NCI-H526 treated with DMSO at 0.1 percent for 48 hours (cell line): Measurements from ENCODE around the gene RECK.
"Not testable (repeated sequence)": the region's sequence is repeated elsewhere in the genome, so short reads cannot be mapped to it uniquely, and the experiment has no call there.

Source experiments
- DNase-seq: peaks from one replicate; lab custom pipeline; 2025; lab: John Stamatoyannopoulos, UW

Gene RECK

GRCh38 chr9:36158917-36159316, 122.2 kb downstream of the RECK start:
- no peak for DNase-seq

- DNase-seq, result not testable (repeated sequence)
Observed at GRCh38 chr9:36159509-36159908, 122.8 kb downstream of the RECK start.

- DNase-seq, result not testable (repeated sequence)
Observed at GRCh38 chr9:36160126-36160525, 123.4 kb downstream of the RECK start.

GRCh38 chr9:36161187-36161586, 124.5 kb downstream of the RECK start:
- DNase-seq, result no peak

- DNase-seq, result no peak
Observed at GRCh38 chr9:36162211-36162738, 125.6 kb downstream of the RECK start.

- DNase-seq, result no peak
Observed at GRCh38 chr9:36163049-36163785, 126.5 kb downstream of the RECK start.

- DNase-seq, result no peak
Observed at GRCh38 chr9:36163786-36164170, 127.1 kb downstream of the RECK start.

- DNase-seq, result no peak
Observed at GRCh38 chr9:36164372-36164771, 127.7 kb downstream of the RECK start.

- DNase-seq, result no peak
Observed at GRCh38 chr9:36164989-36165388, 128.3 kb downstream of the RECK start.

- no peak for DNase-seq
Observed at GRCh38 chr9:36165826-36166167, 129.1 kb downstream of the RECK start.

- peak; percentile 59 for DNase-seq
Observed at GRCh38 chr9:36166168-36166927, 129.6 kb downstream of the RECK start.

GRCh38 chr9:36169166-36169565, 132.5 kb downstream of the RECK start, which contains the start of gene CCIN:
CCIN (plus strand) TSS chr9:36169388; CDS start chr9:36169503, 115 bp downstream.
- DNase-seq, result no peak

- no peak for DNase-seq
Observed at GRCh38 chr9:36169708-36170107, 133.0 kb downstream of the RECK start.

- DNase-seq, result no peak
Observed at GRCh38 chr9:36170531-36170930, 133.8 kb downstream of the RECK start.

- DNase-seq, result no peak
Observed at GRCh38 chr9:36173861-36174260, 137.1 kb downstream of the RECK start.
